TTC549 (cell line): Measurements from ENCODE around the gene RCAN1.
"Not testable (repeated sequence)": the region's sequence is repeated elsewhere in the genome, so short reads cannot be mapped to it uniquely, and the experiment has no call there.

Experiments
- FAIRE-seq: peaks from 2 replicates; lab custom pipeline; 2012; peaks lifted over from hg19 to GRCh38; lab: Jason Lieb, UNC

RCAN1 gene

GRCh38 chr21:34514576-34515115, 100.3 kb downstream of the RCAN1 start:
- no peak for FAIRE-seq

- no peak for FAIRE-seq
These were observed 101.7 kb downstream of the RCAN1 start for GRCh38 chr21:34513129-34513675.

DNA sequence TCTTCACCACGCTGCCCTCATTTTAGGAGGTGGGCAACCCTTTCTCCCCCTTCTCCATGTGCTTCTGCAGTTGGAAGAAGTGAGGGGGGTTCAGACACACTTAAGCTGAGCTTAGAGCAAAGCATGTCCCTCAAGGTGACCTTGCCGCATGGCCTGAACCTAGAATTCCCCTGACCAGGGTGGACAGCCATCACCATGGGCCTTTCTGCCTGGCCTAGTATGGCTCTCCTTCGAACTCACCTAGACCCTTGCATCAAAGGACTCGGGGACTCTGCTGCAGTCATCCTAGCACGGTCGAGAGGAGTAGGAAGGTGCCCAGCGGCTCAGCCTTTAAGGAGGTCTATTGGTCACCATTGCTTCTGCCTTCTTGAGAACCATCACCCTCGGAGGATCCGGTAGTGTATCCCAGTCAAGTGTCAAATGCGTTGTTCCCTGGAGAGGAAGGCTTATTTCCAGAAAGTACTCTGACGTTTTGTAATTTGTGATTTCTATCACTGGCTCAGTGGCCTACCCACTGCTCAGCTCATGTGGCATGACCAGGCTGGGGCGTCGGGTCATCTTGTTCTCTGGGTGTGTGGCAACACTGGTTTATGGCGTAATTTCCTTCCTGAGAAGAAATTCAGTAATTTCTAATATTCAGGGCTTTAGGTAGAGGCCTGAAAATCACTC, 103.0 kb downstream of the RCAN1 start, which contains the start of gene KCNE1:
Gene KCNE1 (minus strand): TSS at position 424 of the 669 bp plus-strand sequence. CDS start 62,576 bp downstream, outside the sequence.
- no peak for FAIRE-seq

DNA sequence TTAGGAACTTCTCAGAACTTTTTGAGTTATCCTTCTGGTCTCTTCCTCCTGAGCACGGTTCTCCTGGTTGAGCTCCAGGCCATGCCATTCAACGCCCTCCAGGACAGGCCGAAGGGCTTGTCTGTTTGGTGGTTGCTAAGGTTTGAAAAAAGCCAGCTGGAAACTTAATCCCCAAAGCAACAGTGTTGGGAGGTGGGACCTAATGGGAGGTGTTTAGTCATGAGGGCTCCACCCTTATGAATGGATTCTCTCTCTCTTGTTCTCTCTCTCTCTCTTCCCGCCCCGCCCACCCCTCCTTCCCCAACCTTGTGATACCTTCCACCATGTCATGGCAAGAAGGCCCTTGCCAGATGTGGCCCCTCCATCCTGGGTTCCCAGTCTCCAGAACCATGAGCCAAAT, 103.7 kb downstream of the RCAN1 start:
- no peak for FAIRE-seq

- no peak for FAIRE-seq
These were observed 104.5 kb downstream of the RCAN1 start for GRCh38 chr21:34510148-34511142.

GRCh38 chr21:34509151-34509550, 105.8 kb downstream of the RCAN1 start:
- no peak for FAIRE-seq

- no peak for FAIRE-seq
These were observed 110.3 kb downstream of the RCAN1 start for GRCh38 chr21:34504595-34504994.

GRCh38 chr21:34502480-34503106, 112.3 kb downstream of the RCAN1 start:
- no peak for FAIRE-seq

DNA sequence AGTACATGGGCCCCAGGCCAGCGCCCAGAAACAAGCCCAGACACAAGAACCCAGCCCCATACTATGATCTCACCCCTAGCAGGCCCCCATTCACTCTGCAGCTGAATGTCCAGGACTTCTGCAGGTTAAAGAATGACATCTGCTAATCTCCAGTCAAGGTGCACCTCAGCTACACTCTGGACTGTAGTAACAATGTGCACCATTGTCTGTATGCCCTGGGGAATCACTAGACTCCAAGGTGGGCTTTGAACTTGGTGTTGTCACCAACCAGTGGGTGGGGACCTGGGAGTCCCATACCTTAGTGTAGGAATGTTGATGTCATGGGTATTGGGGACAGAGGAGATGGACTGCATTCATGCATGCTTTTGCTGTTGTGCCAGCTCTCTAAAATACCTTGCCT, 113.2 kb downstream of the RCAN1 start:
- FAIRE-seq, result no peak

GRCh38 chr21:34500191-34500590, 114.7 kb downstream of the RCAN1 start:
- no peak for FAIRE-seq

- FAIRE-seq, result no peak
These were observed 115.8 kb downstream of the RCAN1 start for GRCh38 chr21:34499116-34499515.

DNA sequence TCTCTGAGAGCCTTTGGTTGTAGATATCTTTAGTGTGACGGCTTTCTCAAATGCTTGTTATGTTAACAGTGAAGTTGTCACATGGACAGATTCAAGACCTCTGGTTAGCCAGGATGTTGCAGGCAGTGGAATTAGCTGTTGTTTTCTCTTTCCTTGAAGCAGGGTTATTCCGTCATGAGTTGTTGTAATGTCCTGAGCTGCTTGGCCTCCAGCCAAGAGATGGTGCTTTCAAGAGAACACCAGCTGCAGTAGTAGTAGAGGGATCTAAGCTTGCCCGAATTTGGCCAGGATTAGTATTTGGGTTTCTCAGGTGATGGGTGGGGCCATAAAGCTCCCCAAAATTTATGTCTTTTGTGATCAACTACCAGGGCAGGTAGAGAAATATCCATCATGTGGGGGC, 116.3 kb downstream of the RCAN1 start:
- no peak for FAIRE-seq

DNA sequence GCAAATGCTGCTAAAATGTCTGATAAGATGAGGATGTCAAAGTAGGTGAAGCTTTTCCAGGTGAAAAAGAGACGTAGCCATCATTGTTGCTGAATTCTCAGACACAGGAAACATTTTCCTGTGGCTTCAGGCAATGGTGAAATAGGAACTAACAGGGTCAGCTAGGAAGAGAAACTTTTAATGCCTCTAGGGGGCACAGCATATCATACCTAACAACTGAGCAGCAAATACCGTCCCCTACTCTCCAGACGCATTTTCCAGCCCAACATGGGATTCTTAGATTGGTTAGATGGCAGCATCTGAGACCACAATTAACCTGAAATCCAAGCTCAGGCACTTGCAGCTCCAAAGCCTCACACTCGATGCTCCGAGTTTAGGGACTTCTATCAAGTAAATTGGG, 131.1 kb downstream of the RCAN1 start:
- not testable (repeated sequence) for FAIRE-seq

DNA sequence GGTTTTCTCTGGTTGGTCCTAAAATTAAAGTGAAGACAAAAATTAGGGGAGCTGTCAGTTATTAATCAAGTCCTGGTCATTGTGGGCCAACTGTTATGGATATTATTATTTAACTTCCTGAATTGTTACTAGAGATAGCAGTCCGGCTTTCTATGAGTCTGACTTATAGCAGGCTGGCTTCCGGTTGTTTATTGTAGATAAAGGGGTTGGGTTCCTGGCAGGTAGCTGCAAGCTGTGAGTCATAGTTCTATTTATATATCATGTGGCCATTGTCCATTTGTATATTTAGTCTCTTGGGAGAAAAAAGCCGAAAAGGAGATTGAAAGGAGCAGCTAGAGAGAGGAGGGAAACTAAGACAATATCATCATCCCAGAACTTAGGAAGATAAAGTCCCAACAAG, 131.5 kb downstream of the RCAN1 start:
- FAIRE-seq, result not testable (repeated sequence)

- FAIRE-seq, result not testable (repeated sequence)
These were observed 147.6 kb downstream of the RCAN1 start for GRCh38 chr21:34467333-34467732.
